HepG2 (cell line): Measurements from ENCODE around the gene NUSAP1. TPM values are rescaled to one million over a fixed set of nuclear protein-coding genes. Genes with fewer than 3 reads are reported as not detected.
"Not testable (repeated sequence)": the region's sequence is repeated elsewhere in the genome, so short reads cannot be mapped to it uniquely, and the experiment has no call there.

ENCODE experiments used
- ATAC-seq: fragments of 200-7000 bp; cut with Tn5 transposase; 3 replicates; pipeline ENCODE4 v1.9.1; 2020; ENCODE audit warnings: mild to moderate bottlenecking, moderate library complexity
- BruUV-seq: library from RNA; stranded (reverse); fragments of 400-500 nt; replicated peaks from 2 replicates; lab custom pipeline; 2021; lab: Mats Ljungman, UMichigan
- CTCF ChIA-PET: fragments of 300-600 bp; formaldehyde crosslinking; extraction: SDS; loops from one replicate; lab custom pipeline; 2021; ENCODE audit warnings: low total read pairs, inconsistent platforms, low intra/inter-chr PET ratio; lab: Yijun Ruan, JAX
- POLR2A ChIA-PET: fragments of 350-600 bp; sonication (Branson Sonifier 250); formaldehyde crosslinking; loops from one replicate; lab custom pipeline; 2020; ENCODE audit warnings: antibody characterized with exemption, inconsistent platforms; lab: Yijun Ruan, JAX
- DNase-seq: peaks from one replicate; pipeline ENCODE4 v3.0.0-alpha.2; 2015; ENCODE audit warnings: low spot score
- FAIRE-seq: peaks from 3 replicates; lab custom pipeline; 2011; peaks lifted over from hg19 to GRCh38; lab: Jason Lieb, UNC
- H2AFZ ChIP-seq: one replicate; pipeline ENCODE4 v1.6.1; 2011; ENCODE audit warnings: low read length, inconsistent platforms
- H3K27ac ChIP-seq: fragments of 300-600 bp; 3 replicates; pipeline ENCODE4 v1.8.0; 2011; ENCODE audit warnings: mixed run types, mild to moderate bottlenecking, mixed read lengths, low read length, inconsistent platforms; ENCODE audit not compliant: insufficient read depth; ENCODE audit errors: extremely low read length
- H3K27me3 ChIP-seq, 2 experiments: fragments of 200-600 bp in 1 of 2; 2 replicates in 1 of 2; 3 replicates in 1 of 2; pipeline versions ENCODE4 v1.6.0 to v1.8.0; 2011; ENCODE audit warnings: low read length in 2 of 2, mild to moderate bottlenecking in 2 of 2, moderate library complexity in 2 of 2, inconsistent platforms in 1 of 2; ENCODE audit not compliant: insufficient read depth in 2 of 2, control insufficient read depth in 1 of 2
- H3K36me3 ChIP-seq, 2 experiments: fragments of 200-600 bp in 1 of 2; replicated peaks in 1 of 2; 2 replicates in 1 of 2; 3 replicates in 1 of 2; pipeline versions ENCODE4 v1.5.1 to v1.8.0; 2011; ENCODE audit warnings: low read length in 2 of 2, inconsistent platforms in 1 of 2; ENCODE audit not compliant: insufficient read depth in 2 of 2, control insufficient read depth in 1 of 2
- H3K4me1 ChIP-seq: 2 replicates; pipeline ENCODE4 v1.5.1; 2012; ENCODE audit warnings: low read length, inconsistent platforms; ENCODE audit not compliant: insufficient read depth
- H3K4me2 ChIP-seq: 2 replicates; pipeline ENCODE4 v1.6.0; 2011; ENCODE audit warnings: low read depth, low read length, inconsistent platforms
- H3K4me3 ChIP-seq, 3 experiments: fragments of 200-600 bp in 1 of 3; sonication (generic), shearing (Covaris generic) in 1 of 3; replicated peaks in 1 of 3; 2 replicates each; pipeline ENCODE4 v1.5.1; 2011 to 2016; ENCODE audit warnings: low read length in 3 of 3, inconsistent platforms in 2 of 3, low read depth in 2 of 3, mild to moderate bottlenecking in 2 of 3, control low read depth in 1 of 3, mixed read lengths in 1 of 3; ENCODE audit not compliant: insufficient read depth in 1 of 3
- H3K79me2 ChIP-seq: one replicate; pipeline ENCODE4 v1.6.1; 2011; ENCODE audit warnings: low read length, inconsistent platforms; ENCODE audit not compliant: insufficient read depth
- H3K9ac ChIP-seq: 2 replicates; pipeline ENCODE4 v1.6.0; 2011; ENCODE audit warnings: mild to moderate bottlenecking, low read depth, low read length, inconsistent platforms; ENCODE audit not compliant: insufficient read depth
- H3K9me3 ChIP-seq: 2 replicates; pipeline ENCODE4 v1.5.1; 2012; ENCODE audit warnings: mild to moderate bottlenecking, low read length
- H4K20me1 ChIP-seq: 2 replicates; pipeline ENCODE4 v1.6.0; 2011; ENCODE audit warnings: inconsistent platforms, mild to moderate bottlenecking, low read length, moderate library complexity; ENCODE audit not compliant: insufficient read depth
- E2F5 ChIP-seq: sonication (generic); formaldehyde crosslinking; conservative IDR thresholded peaks from 2 replicates; pipeline ENCODE4 v1.4.0; 2020; ENCODE audit warnings: missing genetic modification reagents
- RARG ChIP-seq: sonication (generic); formaldehyde crosslinking; IDR thresholded peaks from 2 replicates; pipeline ENCODE4 v1.4.0; 2020; ENCODE audit warnings: low read depth, mild to moderate bottlenecking, missing genetic modification reagents
- ZBTB38 ChIP-seq: sonication (generic); formaldehyde crosslinking; IDR thresholded peaks from 2 replicates; pipeline ENCODE4 v1.5.1; 2020; ENCODE audit warnings: mild to moderate bottlenecking, missing genetic modification reagents
- ZNF160 ChIP-seq: sonication (generic); formaldehyde crosslinking; IDR thresholded peaks from 2 replicates; pipeline ENCODE4 v1.8.0; 2022; ENCODE audit warnings: mild to moderate bottlenecking, inconsistent platforms, missing genetic modification reagents
- ZNF230 ChIP-seq: sonication (generic); formaldehyde crosslinking; IDR thresholded peaks from 2 replicates; pipeline ENCODE4 v1.4.0; 2020; ENCODE audit warnings: mild to moderate bottlenecking, missing genetic modification reagents
- ZNF441 ChIP-seq: sonication (generic); formaldehyde crosslinking; IDR thresholded peaks from 2 replicates; pipeline ENCODE4 v1.7.0; 2021; ENCODE audit warnings: missing genetic modification reagents, borderline replicate concordance
- WGBS: methylation state at CpG from one replicate; pipeline ENCODE4 v1.1.6; 2017; ENCODE audit warnings: low lambda C conversion rate; 5-methylcytosine and 5-hydroxymethylcytosine counted together
- in situ Hi-C: cut with HindIII; loops from 2 replicates; pipeline ENCODE4 v1.10.0; 2017; ENCODE audit warnings: low pct_unique_long_range_greater_than_20kb; ENCODE audit not compliant: extremely low pct_ligation_motif_present
- intact Hi-C: fragments of 100-400 bp; cut with micrococcal nuclease; formaldehyde crosslinking; loops from one replicate; pipeline ENCODE4 v1.10.0; 2022; ENCODE audit not compliant: unreplicated experiment
- polyA plus RNA-seq, 8 experiments: library from polyadenylated mRNA; depleted of rRNA in 3 of 8; stranded (reverse) in 7 of 8; unstranded in 1 of 8; fragments of >200 nt; fragmentation: Illumina TruSeq in 4 of 8; extraction: Trizol in 4 of 8; gene quantifications; 2 replicates each; pipeline versions ENCODE4 v1.2.1 to v1.2.3, GENCODE V29; 2011 to 2016; ENCODE audit warnings: low read depth in 4 of 8, missing spikeins in 1 of 8, mixed read lengths in 1 of 8; ENCODE audit not compliant: insufficient read depth in 1 of 8
- total RNA-seq, 5 experiments: library from RNA; depleted of rRNA; stranded (reverse); fragments of >200 nt; fragmentation: Illumina TruSeq; extraction: Trizol; gene quantifications; 2 replicates each; pipeline ENCODE4 v1.2.3, GENCODE V29; 2016; ENCODE audit warnings: low read depth in 1 of 5
- TF ChIP-seq, protein P1 (sequence below), 2 experiments: sonication (generic) in 1 of 2; formaldehyde crosslinking in 1 of 2; IDR thresholded peaks; 2 replicates each; pipeline versions ENCODE4 v1.4.0 to v1.6.1; 2018 to 2020; ENCODE audit warnings: missing genetic modification reagents in 2 of 2, borderline replicate concordance in 1 of 2, low read depth in 1 of 2, mild to moderate bottlenecking in 1 of 2, missing biosample characterization in 1 of 2

Gene NUSAP1
- total and polyA plus RNA-seq, 2 of the 13 experiments (the other 11 are each of a cell fraction or from before 2014, with no cell fraction given) = 59.5 to 106 TPM

GRCh38 chr15:41282980-41283652, 49.6 kb upstream of the NUSAP1 start:
- DNase-seq, H3K9me3 ChIP-seq, H3K27me3 ChIP-seq, H4K20me1 ChIP-seq, ATAC-seq, CTCF ChIA-PET, FAIRE-seq, H2AFZ ChIP-seq: not testable (repeated sequence)
- TF ChIP-seq ZNF160 (CRISPR knock-in tag) = 0 out of 2 replicates have a peak, but pooled peaks have one; percentile 4
- peak; percentile 3; the same call in 1 of the 2 replicates for TF ChIP-seq ZNF441
- TF ChIP-seq, protein P1, sequence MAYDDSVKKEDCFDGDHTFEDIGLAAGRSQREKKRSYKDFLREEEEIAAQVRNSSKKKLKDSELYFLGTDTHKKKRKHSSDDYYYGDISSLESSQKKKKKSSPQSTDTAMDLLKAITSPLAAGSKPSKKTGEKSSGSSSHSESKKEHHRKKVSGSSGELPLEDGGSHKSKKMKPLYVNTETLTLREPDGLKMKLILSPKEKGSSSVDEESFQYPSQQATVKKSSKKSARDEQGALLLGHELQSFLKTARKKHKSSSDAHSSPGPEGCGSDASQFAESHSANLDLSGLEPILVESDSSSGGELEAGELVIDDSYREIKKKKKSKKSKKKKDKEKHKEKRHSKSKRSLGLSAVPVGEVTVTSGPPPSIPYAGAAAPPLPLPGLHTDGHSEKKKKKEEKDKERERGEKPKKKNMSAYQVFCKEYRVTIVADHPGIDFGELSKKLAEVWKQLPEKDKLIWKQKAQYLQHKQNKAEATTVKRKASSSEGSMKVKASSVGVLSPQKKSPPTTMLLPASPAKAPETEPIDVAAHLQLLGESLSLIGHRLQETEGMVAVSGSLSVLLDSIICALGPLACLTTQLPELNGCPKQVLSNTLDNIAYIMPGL (CRISPR knock-in tag; IDR thresholded peaks at IDR 0.05; ENCODE audit: borderline replicate concordance in 1 of 2, low read depth in 1 of 2) = 0 out of 4 replicates have a peak, but pooled peaks of 1 of the 2 experiments have one; percentile 10
- TF ChIP-seq ZBTB38 = 0 out of 2 replicates have a peak, but pooled peaks have one; percentile 70
- peak; percentile 23; the same call in 1 of the 2 replicates for TF ChIP-seq RARG (CRISPR knock-in tag)
- 0 out of 2 replicates have a peak, but pooled peaks have one; percentile 4 for TF ChIP-seq ZNF230 (CRISPR knock-in tag)
- 0 out of 2 replicates have a peak, but pooled peaks have one; percentile 3 for TF ChIP-seq E2F5
- Histone ChIP-seq H3K36me3 (peaks cover 0 to 26% of the 10 kb centered on the region in 2 experiments; a peak in 3 of 5 replicates), H3K4me2 (peak overlapping the region; percentile 72), H3K79me2 (peaks cover 39% of the 10 kb centered on the region), H3K4me3 (peak overlapping the region in 2 of 3 experiments; percentile 82 to 91; a peak in 4 of 6 replicates), H3K4me1 (peaks cover 74% of the 10 kb centered on the region), H3K9ac (peak overlapping the region; percentile 98), H3K27ac (peak overlapping the region; percentile 86)
- in situ Hi-C loops (loop anchor here (5.0 kb wide), 1 partner anchor 49 kb away; the partner anchor contains the start of genes NUSAP1 and OIP5), intact Hi-C loops (loop anchor here (5.0 kb wide), 2 partner anchors 51 to 209 kb away; partner anchors contain the start of genes CHP1, EXD1 and ITPKA)
- POLR2A ChIA-PET = interaction anchor here (0.7 to 1.8 kb wide), 8 partner anchors 23 to 167 kb away, joined by 3 to 11 read pairs (median 6); partner anchors contain the start of genes CHP1, EXD1, INO80 and NUSAP1
- WGBS = 71% methylated on average over 19 of the region's 19 CpGs
- BruUV-seq = TSS peak; percentile 74
